PC-9 (cell line): ENCODE results near the gene SP140. TPM values are rescaled to one million over a fixed set of nuclear protein-coding genes. Genes with fewer than 3 reads are reported as not detected.

ENCODE experiments used
- BruUV-seq: library from RNA; stranded (reverse); fragments of 400-500 nt; replicated peaks from 2 replicates; lab custom pipeline; 2021; lab: Mats Ljungman, UMichigan
- CTCF ChIA-PET: fragments of 300-600 bp; sonication (Branson Sonifier 250); formaldehyde crosslinking; loops from one replicate; lab custom pipeline; 2022; ENCODE audit warnings: antibody characterized with exemption; lab: Charles Lee
- POLR2A ChIA-PET: fragments of 300-600 bp; sonication (Branson Sonifier 250); formaldehyde crosslinking; loops from one replicate; lab custom pipeline; 2022; ENCODE audit warnings: antibody characterized with exemption; ENCODE audit not compliant: unreplicated experiment; lab: Charles Lee
- DNase-seq, 2 experiments: peaks; one replicate each; pipeline versions ENCODE4 v3.0.0 to v3.0.0-alpha.2; 2015 to 2022; ENCODE audit warnings: mixed read lengths in 1 of 2
- H2AFZ ChIP-seq: fragments of 200-600 bp; sonication (generic); 2 replicates; pipeline ENCODE4 v1.8.1; 2017; ENCODE audit warnings: antibody characterized with exemption
- H3F3A ChIP-seq: fragments of 200-600 bp; sonication (generic); 2 replicates; pipeline ENCODE4 v1.8.1; 2017; ENCODE audit warnings: antibody characterized with exemption, mild to moderate bottlenecking, low read depth; ENCODE audit not compliant: insufficient read depth
- H3K27ac ChIP-seq: fragments of 200-600 bp; sonication (generic); 2 replicates; pipeline ENCODE4 v1.6.1; 2016; ENCODE audit warnings: mixed run types
- H3K27me3 ChIP-seq: fragments of 200-600 bp; sonication (generic); 2 replicates; pipeline ENCODE4 v1.6.1; 2016; ENCODE audit warnings: low read depth, mixed run types; ENCODE audit not compliant: insufficient read depth
- H3K36me3 ChIP-seq: fragments of 200-600 bp; sonication (generic); 2 replicates; pipeline ENCODE4 v1.6.1; 2016; ENCODE audit warnings: low read depth, mixed run types
- H3K4me1 ChIP-seq: fragments of 200-600 bp; sonication (generic); replicated peaks from 2 replicates; pipeline ENCODE4 v1.6.1; 2016; ENCODE audit warnings: mixed run types; ENCODE audit not compliant: insufficient read depth
- H3K4me2 ChIP-seq: fragments of 200-600 bp; sonication (generic); 2 replicates; pipeline ENCODE4 v1.6.1; 2017; ENCODE audit warnings: mixed run types
- H3K4me3 ChIP-seq: fragments of 200-600 bp; sonication (generic); 2 replicates; pipeline ENCODE4 v1.6.1; 2016; ENCODE audit warnings: mixed run types
- H3K79me2 ChIP-seq: fragments of 200-600 bp; sonication (generic); 2 replicates; pipeline ENCODE4 v1.6.1; 2017; ENCODE audit warnings: low read depth, mixed run types
- H3K9me2 ChIP-seq: fragments of 200-600 bp; sonication (generic); 2 replicates; pipeline ENCODE4 v1.8.1; 2017; ENCODE audit warnings: mild to moderate bottlenecking; ENCODE audit not compliant: insufficient read depth
- H3K9me3 ChIP-seq: fragments of 200-600 bp; sonication (generic); 2 replicates; pipeline ENCODE4 v1.8.1; 2016; ENCODE audit warnings: low read depth; ENCODE audit not compliant: insufficient read depth
- H4K20me1 ChIP-seq: fragments of 200-600 bp; sonication (generic); 2 replicates; pipeline ENCODE4 v1.8.1; 2017; ENCODE audit not compliant: insufficient read depth
- EZH2 ChIP-seq: fragments of 200-600 bp; sonication (generic); IDR thresholded peaks from 2 replicates; pipeline ENCODE4 v1.8.0; 2017; ENCODE audit warnings: antibody characterized with exemption, low read depth
- intact Hi-C: fragments of 100-400 bp; cut with micrococcal nuclease; formaldehyde crosslinking; loops from one replicate; pipeline ENCODE4 v1.10.0; 2022; ENCODE audit not compliant: unreplicated experiment
- total RNA-seq: library from RNA; stranded (reverse); gene quantifications from 2 replicates; pipeline ENCODE4 v1.2.3, GENCODE V29; 2021
- TF ChIP-seq, protein P1 (sequence below): fragments of 200-600 bp; sonication (generic); conservative IDR thresholded peaks from 2 replicates; pipeline ENCODE4 v1.6.1; 2017; ENCODE audit warnings: mixed run types, antibody characterized with exemption, mild to moderate bottlenecking, moderate library complexity

The SP140 gene
- total RNA-seq, 1 experiment from 2014 or later, result 0.83 TPM

DNA sequence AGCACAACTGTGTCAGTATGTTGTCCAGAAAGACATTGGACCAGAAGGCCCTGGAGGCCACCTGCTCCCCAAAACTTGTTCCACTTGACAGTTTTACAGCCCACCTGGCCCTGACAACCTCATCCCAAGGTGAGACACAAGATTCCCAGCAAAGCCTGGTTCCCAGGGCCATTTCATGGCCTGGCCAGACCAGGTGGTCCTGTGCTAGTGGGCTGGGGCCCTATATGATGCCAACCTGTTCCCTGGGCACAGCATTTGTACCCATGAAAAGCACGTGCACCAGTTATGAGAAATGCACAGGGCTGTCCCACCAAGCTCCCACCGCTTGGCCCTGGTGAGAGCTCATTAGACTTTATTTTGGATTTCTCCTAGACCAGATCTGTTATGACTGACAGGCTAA lies 95.5 kb downstream of the SP140 start:
- no TSS peak for BruUV-seq
- no peak overlapping the region for H3K4me3 ChIP-seq
- TF ChIP-seq, protein P1, sequence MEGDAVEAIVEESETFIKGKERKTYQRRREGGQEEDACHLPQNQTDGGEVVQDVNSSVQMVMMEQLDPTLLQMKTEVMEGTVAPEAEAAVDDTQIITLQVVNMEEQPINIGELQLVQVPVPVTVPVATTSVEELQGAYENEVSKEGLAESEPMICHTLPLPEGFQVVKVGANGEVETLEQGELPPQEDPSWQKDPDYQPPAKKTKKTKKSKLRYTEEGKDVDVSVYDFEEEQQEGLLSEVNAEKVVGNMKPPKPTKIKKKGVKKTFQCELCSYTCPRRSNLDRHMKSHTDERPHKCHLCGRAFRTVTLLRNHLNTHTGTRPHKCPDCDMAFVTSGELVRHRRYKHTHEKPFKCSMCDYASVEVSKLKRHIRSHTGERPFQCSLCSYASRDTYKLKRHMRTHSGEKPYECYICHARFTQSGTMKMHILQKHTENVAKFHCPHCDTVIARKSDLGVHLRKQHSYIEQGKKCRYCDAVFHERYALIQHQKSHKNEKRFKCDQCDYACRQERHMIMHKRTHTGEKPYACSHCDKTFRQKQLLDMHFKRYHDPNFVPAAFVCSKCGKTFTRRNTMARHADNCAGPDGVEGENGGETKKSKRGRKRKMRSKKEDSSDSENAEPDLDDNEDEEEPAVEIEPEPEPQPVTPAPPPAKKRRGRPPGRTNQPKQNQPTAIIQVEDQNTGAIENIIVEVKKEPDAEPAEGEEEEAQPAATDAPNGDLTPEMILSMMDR, result no peak
- no peak for TF ChIP-seq EZH2
- DNase-seq, result no peak
- no peak overlapping the region for H3K4me2 ChIP-seq
- H3K9me2 ChIP-seq, result no peaks in the 10 kb centered on the region
- H4K20me1 ChIP-seq, result no peaks in the 10 kb centered on the region
- ChIA-PET CTCF (no interaction called here), POLR2A (no interaction called here)
- no peaks in the 10 kb centered on the region for H3K36me3 ChIP-seq
- H3K9me3 ChIP-seq, result no peaks in the 10 kb centered on the region
- no peak overlapping the region for H2AFZ ChIP-seq
- H3K27me3 ChIP-seq, result no peaks in the 10 kb centered on the region
- H3K4me1 ChIP-seq, result no peaks in the 10 kb centered on the region
- H3K27ac ChIP-seq, result no peak overlapping the region
- no peaks in the 10 kb centered on the region for H3F3A ChIP-seq
- H3K79me2 ChIP-seq, result no peaks in the 10 kb centered on the region
- intact Hi-C loops, result loop anchor here (10.0 kb wide), 1 partner anchor 404 kb away; no protein-coding TSS in a partner anchor

GRCh38 chr2:230322561-230323384 lies 97.2 kb downstream of the SP140 start:
- Histone ChIP-seq H3K27ac (no peak overlapping the region), H3K4me3 (no peak overlapping the region), H2AFZ (no peak overlapping the region), H3K4me1 (peaks cover 11% of the 10 kb centered on the region; the same call in 1 of the 2 replicates), H3K9me3 (no peaks in the 10 kb centered on the region), H3K9me2 (no peaks in the 10 kb centered on the region), H3F3A (0 out of 2 replicates have a peak, but pooled peaks cover 6% of the 10 kb centered on the region), H3K36me3 (no peaks in the 10 kb centered on the region), H3K27me3 (no peaks in the 10 kb centered on the region), H4K20me1 (no peaks in the 10 kb centered on the region), H3K4me2 (no peak overlapping the region), H3K79me2 (no peaks in the 10 kb centered on the region)
- ChIA-PET POLR2A (no interaction called here), CTCF (no interaction called here)
- TF ChIP-seq, protein P1, result no peak
- no peak for TF ChIP-seq EZH2
- no TSS peak for BruUV-seq
- intact Hi-C loops, result loop anchor here (10.0 kb wide), 1 partner anchor 402 kb away; no protein-coding TSS in a partner anchor
- no peak for DNase-seq

DNA sequence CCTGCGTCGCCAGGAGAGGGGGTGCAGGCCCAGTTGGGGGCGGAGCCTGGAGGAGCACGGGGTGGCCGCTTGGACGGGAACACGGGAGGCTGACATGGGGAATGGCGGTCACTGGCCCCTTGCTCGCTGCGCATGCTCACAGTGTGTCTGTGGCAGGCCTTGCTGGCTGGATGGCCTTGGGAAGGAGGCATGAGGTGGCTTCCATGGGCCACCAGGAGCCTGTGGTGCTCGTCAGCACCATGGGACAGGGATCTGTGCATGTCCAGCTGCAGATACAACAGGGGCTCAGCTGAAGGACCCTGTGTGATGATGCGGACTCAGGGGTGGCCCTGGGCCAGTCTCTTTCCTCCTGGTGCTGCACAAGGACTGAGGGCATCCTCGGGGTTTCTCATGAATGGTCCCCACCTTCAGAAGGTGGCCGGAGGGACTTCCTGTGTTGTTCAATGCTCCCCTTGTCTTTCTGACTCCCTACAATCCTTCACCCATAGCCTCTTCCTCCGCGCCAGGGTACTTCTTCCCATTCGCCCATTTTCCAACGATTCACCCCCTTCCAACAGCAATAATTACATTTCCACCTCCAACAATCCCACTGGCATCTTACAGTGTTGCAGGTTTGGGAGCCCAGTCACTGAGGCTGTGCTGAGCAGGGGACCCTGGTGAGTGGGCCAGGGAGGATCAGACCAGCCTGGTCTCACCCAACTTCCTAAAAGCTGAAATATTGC lies 98.0 kb downstream of the SP140 start:
- Histone ChIP-seq H3K27me3 (no peaks in the 10 kb centered on the region), H3K9me3 (no peaks in the 10 kb centered on the region), H3K4me3 (no peak overlapping the region), H3F3A (0 out of 2 replicates have a peak, but pooled peaks cover 13% of the 10 kb centered on the region), H3K4me1 (peaks cover 19% of the 10 kb centered on the region; the same call in 1 of the 2 replicates), H3K79me2 (no peaks in the 10 kb centered on the region), H3K36me3 (no peaks in the 10 kb centered on the region), H3K9me2 (no peaks in the 10 kb centered on the region), H2AFZ (no peak overlapping the region), H3K4me2 (no peak overlapping the region), H4K20me1 (no peaks in the 10 kb centered on the region), H3K27ac (no peak overlapping the region)
- intact Hi-C loops, result loop anchor here (10.0 kb wide), 1 partner anchor 401 kb away; no protein-coding TSS in a partner anchor
- POLR2A ChIA-PET, result no interaction called here
- TF ChIP-seq, protein P1, result peak; percentile 40; the same call in 1 of the 2 replicates
- no peak for TF ChIP-seq EZH2
- DNase-seq, result no peak
- BruUV-seq, result no TSS peak
- CTCF ChIA-PET, result no interaction called here
